PC-3 (cell line): ENCODE measurements around the gene DSCAM.

Experiments used
- EZH2 ChIP-seq: fragments of 300-600 bp; sonication (generic); IDR thresholded peaks from one replicate; pipeline ENCODE4 v1.6.1; 2017; ENCODE audit warnings: antibody characterized with exemption, mild to moderate bottlenecking, low read length; ENCODE audit not compliant: unreplicated experiment
- EZH2phosphoT487 ChIP-seq: fragments of 300-600 bp; sonication (generic); IDR thresholded peaks from 2 replicates; pipeline ENCODE4 v1.6.1; 2018; ENCODE audit warnings: mild to moderate bottlenecking, antibody characterized with exemption, low read length, borderline replicate concordance
- TF ChIP-seq, protein P1 (sequence below): fragments of 300-600 bp; sonication (generic); conservative IDR thresholded peaks from 2 replicates; pipeline ENCODE4 v1.5.1; 2017; ENCODE audit warnings: antibody characterized with exemption, low read depth, mild to moderate bottlenecking, low read length

DNA sequence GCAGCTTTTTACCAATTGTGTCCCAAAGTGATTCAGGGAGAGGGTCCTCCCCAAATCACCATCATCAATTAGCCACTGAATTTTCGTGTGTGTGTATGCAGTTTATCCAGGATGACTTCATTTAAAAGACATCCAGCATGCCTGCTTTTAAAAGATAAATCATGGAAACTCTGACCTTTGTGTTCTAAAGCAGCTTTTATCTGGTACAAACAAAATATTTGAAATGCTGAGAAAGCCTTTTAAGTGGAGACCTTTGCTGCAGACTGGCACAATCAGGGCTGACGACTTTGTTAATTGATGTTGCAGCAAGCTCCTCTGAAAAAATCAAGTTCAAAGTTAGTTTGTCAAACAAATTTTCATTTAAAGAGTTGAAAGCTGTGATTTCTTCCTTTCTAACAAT is 875.0 kb downstream of the DSCAM start:
- TF ChIP-seq, protein P1, sequence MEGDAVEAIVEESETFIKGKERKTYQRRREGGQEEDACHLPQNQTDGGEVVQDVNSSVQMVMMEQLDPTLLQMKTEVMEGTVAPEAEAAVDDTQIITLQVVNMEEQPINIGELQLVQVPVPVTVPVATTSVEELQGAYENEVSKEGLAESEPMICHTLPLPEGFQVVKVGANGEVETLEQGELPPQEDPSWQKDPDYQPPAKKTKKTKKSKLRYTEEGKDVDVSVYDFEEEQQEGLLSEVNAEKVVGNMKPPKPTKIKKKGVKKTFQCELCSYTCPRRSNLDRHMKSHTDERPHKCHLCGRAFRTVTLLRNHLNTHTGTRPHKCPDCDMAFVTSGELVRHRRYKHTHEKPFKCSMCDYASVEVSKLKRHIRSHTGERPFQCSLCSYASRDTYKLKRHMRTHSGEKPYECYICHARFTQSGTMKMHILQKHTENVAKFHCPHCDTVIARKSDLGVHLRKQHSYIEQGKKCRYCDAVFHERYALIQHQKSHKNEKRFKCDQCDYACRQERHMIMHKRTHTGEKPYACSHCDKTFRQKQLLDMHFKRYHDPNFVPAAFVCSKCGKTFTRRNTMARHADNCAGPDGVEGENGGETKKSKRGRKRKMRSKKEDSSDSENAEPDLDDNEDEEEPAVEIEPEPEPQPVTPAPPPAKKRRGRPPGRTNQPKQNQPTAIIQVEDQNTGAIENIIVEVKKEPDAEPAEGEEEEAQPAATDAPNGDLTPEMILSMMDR = no peak
- TF ChIP-seq EZH2 (no peak), EZH2phosphoT487 (no peak)
